T-helper 1 cell treated with Interleukin-12 subunit alpha and Interleukin-12 subunit beta and Interleukin-4 antibody, amounts not matched to agents 30 μg/mL and 1 μg/mL, for 36 hours (primary cell): Measurements from ENCODE around the gene CACNB4.
"Not testable (repeated sequence)": the region's sequence is repeated elsewhere in the genome, so short reads cannot be mapped to it uniquely, and the experiment has no call there.

ENCODE experiments used
- H3K27ac Mint-ChIP-seq: one replicate; pipeline ENCODE4 v1.8.0; 2021; ENCODE audit warnings: mild to moderate bottlenecking, mixed read lengths
- H3K27me3 Mint-ChIP-seq: one replicate; pipeline ENCODE4 v1.8.0; 2021; ENCODE audit warnings: low read depth, mixed read lengths
- H3K36me3 Mint-ChIP-seq: one replicate; pipeline ENCODE4 v1.8.0; 2021; ENCODE audit warnings: low read depth, mixed read lengths
- H3K4me1 Mint-ChIP-seq: one replicate; pipeline ENCODE4 v1.8.0; 2021; ENCODE audit warnings: low read depth, mixed read lengths
- H3K4me3 Mint-ChIP-seq: one replicate; pipeline ENCODE4 v1.8.0; 2021; ENCODE audit warnings: mild to moderate bottlenecking, moderate library complexity, mixed read lengths
- H3K9me3 Mint-ChIP-seq: one replicate; pipeline ENCODE4 v1.8.0; 2021; ENCODE audit warnings: mixed read lengths

The CACNB4 gene

DNA sequence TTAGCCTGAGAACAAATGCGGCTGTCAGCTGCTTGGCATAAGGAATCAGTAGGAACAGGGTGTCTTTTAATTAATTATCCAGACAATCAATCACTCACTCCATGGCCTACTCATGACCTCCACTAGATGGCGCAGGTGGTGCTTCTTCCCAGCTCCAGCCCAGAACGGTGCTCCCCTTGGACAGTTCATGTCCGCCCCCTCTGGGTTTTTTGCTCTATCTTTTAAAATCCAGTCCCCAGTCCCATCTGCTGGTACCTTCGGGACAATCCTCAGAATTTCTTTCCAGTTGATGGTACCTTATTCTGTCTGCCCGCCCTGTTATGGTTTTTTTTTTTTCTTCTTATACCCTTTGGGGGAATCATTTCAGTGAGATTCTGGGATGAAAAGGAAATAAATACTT lies 99.8 kb downstream of the CACNB4 start:
- Mint-ChIP-seq H3K36me3 (no peaks in the 10 kb centered on the region), H3K4me1 (no peaks in the 10 kb centered on the region), H3K27me3 (peaks cover 4% of the 10 kb centered on the region), H3K4me3 (no peak overlapping the region), H3K27ac (no peak overlapping the region), H3K9me3 (no peaks in the 10 kb centered on the region)

DNA sequence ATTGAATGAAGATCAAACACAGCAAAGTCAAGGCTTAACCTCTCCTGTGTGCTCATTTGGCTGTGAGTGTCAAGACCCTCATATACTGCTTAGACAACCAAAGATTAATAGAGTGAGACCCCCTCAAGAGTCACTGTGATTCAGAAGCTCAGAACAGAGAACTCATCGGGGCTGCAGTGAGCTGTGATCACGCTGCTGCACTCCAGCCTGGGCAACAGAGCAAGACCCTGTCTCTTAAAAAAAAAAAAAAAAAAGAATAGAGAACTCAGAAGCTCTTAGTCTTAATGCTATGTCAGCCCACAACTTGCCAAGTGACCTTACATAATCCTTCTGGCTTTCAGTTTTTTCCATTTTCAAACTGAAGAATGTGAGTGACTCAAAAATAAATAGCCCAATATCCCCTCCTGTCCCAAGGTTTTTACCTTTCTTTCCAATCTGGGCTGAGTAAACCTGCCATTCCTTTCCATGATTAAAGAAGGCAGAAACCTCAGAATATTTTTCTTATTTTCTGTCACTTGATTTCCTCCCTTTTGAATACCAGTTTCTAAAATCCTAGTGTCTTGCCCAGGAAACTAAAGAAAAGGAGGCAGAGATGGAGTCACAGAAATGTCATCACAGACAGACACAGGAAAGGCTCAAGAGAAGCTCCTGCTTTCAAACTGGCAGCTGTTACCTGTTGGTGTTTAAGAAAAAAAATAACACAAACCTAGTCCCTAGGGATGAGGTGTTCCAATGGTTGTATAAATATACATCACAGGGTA lies 102.4 kb downstream of the CACNB4 start:
- no peaks in the 10 kb centered on the region for H3K4me1 Mint-ChIP-seq
- no peaks in the 10 kb centered on the region for H3K36me3 Mint-ChIP-seq
- peaks cover 4% of the 10 kb centered on the region for H3K27me3 Mint-ChIP-seq
- H3K9me3 Mint-ChIP-seq, result no peaks in the 10 kb centered on the region
- no peak overlapping the region for H3K4me3 Mint-ChIP-seq
- H3K27ac Mint-ChIP-seq, result no peak overlapping the region

DNA sequence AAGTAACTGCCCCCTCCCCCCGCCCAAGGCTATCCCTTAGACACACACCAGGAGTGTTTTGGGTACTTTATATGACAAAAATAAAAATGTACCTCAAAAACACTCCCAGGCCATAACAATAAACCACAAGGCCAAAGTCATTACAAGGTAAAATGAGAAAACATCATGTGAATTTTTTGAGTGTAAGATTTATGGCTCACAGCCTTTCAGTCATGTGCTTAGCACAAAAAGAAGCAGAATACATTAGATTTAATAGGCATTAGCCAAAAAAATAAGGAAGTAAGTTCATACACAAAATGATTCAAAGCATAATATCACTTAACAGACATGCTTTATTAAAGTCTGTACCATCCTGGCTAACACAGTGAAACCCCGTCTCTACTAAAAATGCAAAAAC lies 103.7 kb downstream of the CACNB4 start:
- H3K36me3 Mint-ChIP-seq, result no peaks in the 10 kb centered on the region
- H3K27ac Mint-ChIP-seq, result no peak overlapping the region
- H3K9me3 Mint-ChIP-seq, result no peaks in the 10 kb centered on the region
- no peak overlapping the region for H3K4me3 Mint-ChIP-seq
- no peaks in the 10 kb centered on the region for H3K4me1 Mint-ChIP-seq
- peaks cover 4% of the 10 kb centered on the region for H3K27me3 Mint-ChIP-seq

DNA sequence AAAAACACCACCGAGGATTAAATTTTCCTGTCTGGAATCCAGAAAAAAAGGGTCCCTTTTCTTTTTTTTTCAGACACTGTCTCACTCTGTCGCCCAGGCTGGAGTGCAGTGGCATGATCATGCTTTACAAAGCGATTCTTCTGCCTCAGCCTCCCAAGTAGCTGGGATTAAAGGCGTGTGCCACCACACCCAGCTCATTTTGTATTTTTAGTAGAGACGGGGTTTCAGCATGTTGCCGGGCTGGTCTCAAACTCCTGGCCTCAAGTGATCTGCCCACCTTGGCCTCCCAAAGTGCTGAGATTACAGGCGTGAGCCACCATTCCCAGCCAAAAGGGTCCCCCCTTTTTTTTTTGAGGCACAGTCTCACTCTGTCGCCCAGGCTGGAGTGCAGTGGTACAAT lies 104.7 kb downstream of the CACNB4 start:
- H3K27me3 Mint-ChIP-seq, H3K36me3 Mint-ChIP-seq, H3K4me3 Mint-ChIP-seq, H3K4me1 Mint-ChIP-seq, H3K9me3 Mint-ChIP-seq, H3K27ac Mint-ChIP-seq: not testable (repeated sequence)

DNA sequence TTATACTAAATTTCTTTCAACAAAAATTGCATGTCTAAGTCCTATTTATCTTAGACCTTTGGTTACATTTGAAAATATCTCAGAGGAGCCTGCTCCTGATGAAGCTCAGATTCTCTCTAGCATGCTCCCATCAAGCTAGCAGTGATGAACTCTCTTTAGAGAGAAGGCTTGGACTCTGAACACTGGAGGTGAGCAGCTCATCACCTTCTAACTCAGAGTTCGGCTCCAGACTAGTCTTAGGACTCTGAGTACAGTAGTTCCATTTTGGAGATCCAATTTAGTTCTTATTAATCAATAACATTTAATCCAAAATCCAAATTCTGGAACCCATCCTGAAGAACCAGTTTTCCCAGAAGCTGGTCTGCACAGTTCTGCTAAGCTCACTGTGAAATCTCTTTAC lies 107.8 kb downstream of the CACNB4 start:
- no peak overlapping the region for H3K27ac Mint-ChIP-seq
- peaks cover 4% of the 10 kb centered on the region for H3K27me3 Mint-ChIP-seq

DNA sequence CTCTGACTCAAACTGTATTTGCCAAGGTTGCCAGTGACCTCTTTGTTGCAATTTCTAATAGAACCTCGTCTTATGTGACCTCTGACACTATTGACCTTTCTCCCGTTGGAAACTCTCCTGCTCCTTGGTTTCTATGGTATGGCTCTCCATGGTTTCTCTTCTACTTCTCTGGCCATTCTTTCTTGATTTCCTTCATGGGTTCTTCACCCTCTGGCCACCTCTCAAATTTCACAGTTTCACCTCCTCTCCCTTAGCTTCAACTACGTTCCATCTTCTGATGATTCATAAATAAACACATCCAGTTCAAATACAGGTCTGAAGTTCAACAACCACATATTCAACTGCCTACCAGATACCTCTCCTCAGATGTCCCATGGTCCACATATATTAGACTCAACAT lies 109.5 kb downstream of the CACNB4 start:
- H3K4me3 Mint-ChIP-seq, result no peak overlapping the region
- H3K27ac Mint-ChIP-seq, result no peak overlapping the region
- no peaks in the 10 kb centered on the region for H3K36me3 Mint-ChIP-seq
- no peaks in the 10 kb centered on the region for H3K9me3 Mint-ChIP-seq
- no peaks in the 10 kb centered on the region for H3K27me3 Mint-ChIP-seq
- H3K4me1 Mint-ChIP-seq, result no peaks in the 10 kb centered on the region

More for the DNA sequence above, 107.8 kb downstream of the CACNB4 start:
- Mint-ChIP-seq H3K4me1 (no peaks in the 10 kb centered on the region), H3K9me3 (no peaks in the 10 kb centered on the region), H3K4me3 (no peak overlapping the region), H3K36me3 (no peaks in the 10 kb centered on the region)

DNA sequence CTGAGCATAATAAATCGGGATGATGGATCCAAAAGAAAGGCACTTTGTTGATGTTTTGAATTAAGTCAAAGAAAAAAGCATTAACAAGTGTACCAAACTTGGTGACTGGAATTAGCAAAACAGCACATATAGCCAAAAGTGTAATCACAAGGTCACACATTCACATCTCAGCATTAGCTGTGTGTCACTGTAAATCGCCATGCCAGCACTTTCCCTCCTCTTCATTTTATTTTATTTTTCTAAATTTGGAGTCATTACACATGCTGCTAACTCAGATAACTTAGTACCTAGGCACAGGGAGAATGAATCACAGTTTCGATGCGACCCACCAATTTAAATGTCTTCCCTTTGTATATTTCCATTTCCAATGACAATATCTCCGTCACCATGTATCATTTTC lies 111.4 kb downstream of the CACNB4 start:
- Mint-ChIP-seq H3K9me3 (no peaks in the 10 kb centered on the region), H3K4me3 (no peak overlapping the region), H3K27me3 (no peaks in the 10 kb centered on the region), H3K36me3 (no peaks in the 10 kb centered on the region), H3K4me1 (no peaks in the 10 kb centered on the region), H3K27ac (no peak overlapping the region)

DNA sequence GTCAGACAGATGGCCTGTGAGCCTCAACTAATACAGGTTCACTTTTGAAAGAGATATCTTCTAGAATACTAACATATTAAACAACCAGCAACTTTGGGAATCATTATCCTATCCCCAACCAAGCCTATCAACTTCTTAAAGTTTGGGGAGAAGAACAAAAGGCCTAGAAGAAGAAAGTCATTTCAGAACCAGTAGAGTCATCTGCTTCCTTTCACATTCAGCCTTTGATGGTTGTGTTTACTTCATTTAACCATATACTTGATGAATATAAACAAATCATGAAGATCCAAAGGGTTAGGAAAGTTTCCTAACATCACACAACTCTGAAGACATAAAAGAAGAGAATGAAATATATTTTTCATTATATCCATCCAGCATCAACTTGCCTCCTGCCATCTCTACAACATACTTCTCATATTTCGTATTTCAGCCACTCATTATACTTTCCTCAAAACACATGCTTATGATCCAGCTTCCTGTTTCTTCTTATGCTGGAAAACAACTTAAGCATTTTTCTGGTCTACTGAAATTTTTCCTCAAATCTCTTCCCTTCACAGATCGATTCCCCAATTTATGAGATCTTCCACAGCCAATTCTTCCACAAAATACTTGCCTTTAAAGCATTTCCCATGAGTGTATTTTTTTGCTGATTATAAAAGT lies 114.3 kb downstream of the CACNB4 start:
- Mint-ChIP-seq H3K27ac (no peak overlapping the region), H3K4me3 (no peak overlapping the region), H3K4me1 (no peaks in the 10 kb centered on the region), H3K27me3 (no peaks in the 10 kb centered on the region), H3K9me3 (no peaks in the 10 kb centered on the region), H3K36me3 (no peaks in the 10 kb centered on the region)

DNA sequence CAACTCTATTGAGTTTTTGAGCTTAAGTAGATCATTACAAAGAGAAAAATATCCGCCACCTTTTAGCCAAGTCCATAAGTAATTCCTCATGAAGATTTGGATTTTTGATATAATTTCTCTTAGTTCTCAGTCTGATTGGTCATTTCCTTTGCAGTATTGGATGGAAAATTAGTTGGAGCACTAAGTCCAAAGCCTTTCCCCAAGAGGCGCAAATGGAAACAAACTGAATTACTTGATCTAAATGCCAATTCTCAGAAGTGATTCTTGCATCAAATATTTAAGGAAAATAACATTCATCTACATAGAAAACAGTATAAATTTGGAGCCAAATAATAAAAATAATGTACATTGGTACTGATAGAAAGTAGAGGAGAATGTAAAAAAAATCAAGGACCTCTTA lies 115.6 kb downstream of the CACNB4 start:
- H3K27me3 Mint-ChIP-seq, result no peaks in the 10 kb centered on the region
- H3K4me3 Mint-ChIP-seq, result no peak overlapping the region
- H3K27ac Mint-ChIP-seq, result no peak overlapping the region
- H3K9me3 Mint-ChIP-seq, result no peaks in the 10 kb centered on the region
- H3K4me1 Mint-ChIP-seq, result no peaks in the 10 kb centered on the region
- H3K36me3 Mint-ChIP-seq, result no peaks in the 10 kb centered on the region

DNA sequence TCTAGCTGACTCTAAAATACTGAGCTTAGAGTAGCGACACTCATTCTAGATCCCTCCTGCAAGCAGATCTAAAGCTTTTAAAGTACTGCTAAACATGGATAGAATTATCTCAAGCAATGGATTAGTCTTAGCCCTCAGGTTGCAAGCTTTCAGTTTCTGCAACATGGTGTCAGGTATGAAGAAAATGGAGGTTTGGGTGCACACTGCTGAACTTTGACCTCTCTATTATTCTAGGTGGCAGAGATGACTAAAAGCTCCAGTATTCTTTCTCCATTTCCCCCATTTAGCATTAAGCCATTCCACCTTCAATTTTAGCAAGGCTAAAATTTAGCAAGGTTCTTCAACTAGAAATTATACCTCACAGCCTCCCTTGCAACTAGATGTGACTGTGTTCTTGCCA lies 117.0 kb downstream of the CACNB4 start:
- no peak overlapping the region for H3K27ac Mint-ChIP-seq
- H3K27me3 Mint-ChIP-seq, result no peaks in the 10 kb centered on the region
- H3K9me3 Mint-ChIP-seq, result no peaks in the 10 kb centered on the region

DNA sequence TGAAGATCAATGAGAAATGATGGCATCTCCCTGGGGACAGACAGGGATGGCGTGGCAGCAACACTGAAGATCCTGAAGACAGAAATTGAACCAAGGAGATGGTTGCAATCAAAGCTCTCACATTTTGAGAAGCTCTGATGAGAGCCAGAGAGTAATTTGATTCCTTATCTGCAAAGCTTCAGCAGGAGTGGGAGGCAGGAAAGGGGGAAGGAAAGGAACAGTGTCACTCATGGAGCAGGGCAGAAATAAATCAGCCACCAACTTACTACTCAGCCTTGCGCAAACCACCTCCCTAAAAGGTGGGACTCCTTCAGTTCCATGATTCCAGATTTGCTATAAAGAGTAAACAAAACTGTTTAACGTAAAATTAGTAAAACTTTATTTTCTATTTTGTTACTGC lies 119.2 kb downstream of the CACNB4 start:
- H3K9me3 Mint-ChIP-seq, result no peaks in the 10 kb centered on the region
- H3K36me3 Mint-ChIP-seq, result no peaks in the 10 kb centered on the region
- no peak overlapping the region for H3K27ac Mint-ChIP-seq
- peaks cover 10% of the 10 kb centered on the region for H3K4me1 Mint-ChIP-seq
- H3K4me3 Mint-ChIP-seq, result no peak overlapping the region
- peaks cover 2% of the 10 kb centered on the region for H3K27me3 Mint-ChIP-seq

More for the DNA sequence above, 117.0 kb downstream of the CACNB4 start:
- peaks cover 5% of the 10 kb centered on the region for H3K4me1 Mint-ChIP-seq
- H3K36me3 Mint-ChIP-seq, result no peaks in the 10 kb centered on the region
- H3K4me3 Mint-ChIP-seq, result no peak overlapping the region

DNA sequence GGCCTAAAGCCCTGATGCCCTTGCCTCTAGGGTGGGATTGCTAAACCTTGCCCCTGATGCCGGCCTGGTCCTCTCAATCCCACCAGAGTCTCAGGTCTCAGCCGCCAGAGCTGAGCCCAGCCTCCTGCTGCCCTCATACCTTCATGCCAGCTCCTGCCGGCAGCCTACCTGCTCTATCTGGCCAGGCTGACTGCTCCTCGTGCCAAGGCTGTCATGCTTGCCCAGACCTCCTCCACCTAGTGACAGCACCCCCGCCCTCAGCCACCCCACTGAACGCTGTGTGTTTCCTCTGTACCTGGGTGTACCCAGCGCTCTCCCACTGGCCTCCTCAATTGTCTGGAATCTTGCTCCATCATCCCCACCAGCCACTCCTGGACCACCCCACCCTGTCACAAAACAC lies 120.1 kb downstream of the CACNB4 start:
- H3K27ac Mint-ChIP-seq, result no peak overlapping the region
- peaks cover 14% of the 10 kb centered on the region for H3K4me1 Mint-ChIP-seq
- H3K9me3 Mint-ChIP-seq, result no peaks in the 10 kb centered on the region
- H3K4me3 Mint-ChIP-seq, result no peak overlapping the region
- peaks cover 2% of the 10 kb centered on the region for H3K27me3 Mint-ChIP-seq
- H3K36me3 Mint-ChIP-seq, result no peaks in the 10 kb centered on the region

DNA sequence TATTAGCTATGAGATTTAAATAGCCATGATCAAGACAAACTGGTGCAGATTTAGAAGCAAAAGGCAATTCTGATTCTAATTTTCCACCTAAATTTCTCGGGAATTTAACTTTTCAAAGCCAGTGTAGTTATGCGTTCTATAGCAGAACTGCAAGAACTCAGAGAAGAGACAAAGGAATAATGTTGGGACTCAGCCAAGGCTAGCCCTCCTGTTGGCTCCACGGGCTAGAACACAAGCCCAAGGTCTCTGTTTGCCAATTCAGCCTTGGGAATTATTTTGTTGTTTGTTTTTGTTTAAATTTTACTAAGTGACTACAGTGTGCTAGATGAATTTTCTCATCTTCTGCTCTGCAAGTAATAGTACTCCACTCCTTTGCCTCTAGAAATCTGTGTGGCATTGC lies 121.2 kb downstream of the CACNB4 start:
- H3K27ac Mint-ChIP-seq, result no peak overlapping the region
- H3K27me3 Mint-ChIP-seq, result peaks cover 2% of the 10 kb centered on the region
- H3K4me1 Mint-ChIP-seq, result peaks cover 15% of the 10 kb centered on the region
- no peak overlapping the region for H3K4me3 Mint-ChIP-seq
- no peaks in the 10 kb centered on the region for H3K36me3 Mint-ChIP-seq
- no peaks in the 10 kb centered on the region for H3K9me3 Mint-ChIP-seq

DNA sequence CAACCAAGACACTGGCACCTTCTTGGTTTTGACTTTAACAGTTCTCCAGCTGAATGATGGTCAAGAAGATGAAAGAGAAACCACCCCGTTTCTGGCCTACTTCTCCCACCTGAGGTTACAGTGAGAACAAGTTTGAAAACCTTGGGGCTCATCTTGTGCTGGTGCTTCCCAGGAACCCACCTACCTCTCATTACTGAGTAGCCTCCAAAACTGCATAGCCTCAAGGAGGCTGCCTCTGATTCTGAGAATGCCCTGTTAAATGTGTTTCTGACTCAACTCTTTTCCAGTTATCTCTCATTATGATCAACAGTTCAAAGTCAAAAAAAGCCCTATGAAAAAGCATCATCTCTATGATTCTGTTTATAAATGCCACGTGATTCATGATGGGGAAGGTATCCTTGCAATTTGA lies 121.9 kb downstream of the CACNB4 start:
- Mint-ChIP-seq H3K27ac (no peak overlapping the region), H3K9me3 (no peaks in the 10 kb centered on the region)

More for the DNA sequence above, 121.9 kb downstream of the CACNB4 start:
- H3K4me3 Mint-ChIP-seq, result no peak overlapping the region
- H3K4me1 Mint-ChIP-seq, result peaks cover 15% of the 10 kb centered on the region
- no peaks in the 10 kb centered on the region for H3K36me3 Mint-ChIP-seq
- peaks cover 2% of the 10 kb centered on the region for H3K27me3 Mint-ChIP-seq
